Thyroid gland (tissue), 4 donors: Measurements from ENCODE around the gene BRINP3.

ENCODE experiments used
- POLR2A ChIP-seq, 2 donors: fragments of 450-650 bp; IDR thresholded peaks; one replicate each; pipeline ENCODE4 v1.6.1; 2017; ENCODE audit warnings: antibody characterized with exemption in 2 of 2, mild to moderate bottlenecking in 2 of 2, moderate library complexity in 1 of 2
- TF ChIP-seq, protein P1 (sequence below), 6 experiments: fragments of 200-600 bp in 3 of 6; fragments of 450-650 bp in 3 of 6; sonication (generic) in 3 of 6; IDR thresholded peaks; one replicate each; pipeline ENCODE4 v1.5.1; 2016 to 2019; ENCODE audit warnings: antibody characterized with exemption in 6 of 6, mild to moderate bottlenecking in 2 of 6, inconsistent platforms in 1 of 6, moderate library complexity in 1 of 6

DNA sequence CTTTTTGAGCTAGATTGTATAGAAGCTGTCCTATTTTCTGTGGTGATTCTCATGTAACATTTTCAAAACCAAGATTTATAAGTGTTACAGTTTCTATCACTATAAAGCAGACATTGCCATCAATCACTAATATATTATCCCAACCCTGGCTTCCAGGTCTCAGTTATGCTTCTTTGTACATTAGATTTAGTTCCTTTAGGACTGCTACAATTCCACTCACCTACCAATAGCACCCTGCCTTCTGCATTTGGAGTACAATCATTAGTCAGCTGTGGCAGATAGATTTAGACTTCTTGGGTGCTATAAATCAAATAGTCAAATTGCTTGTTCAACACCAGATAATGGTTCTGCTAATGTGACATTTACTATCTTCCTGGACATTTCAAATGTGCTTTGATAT lies 281.6 kb downstream of the BRINP3 start:
- TF ChIP-seq, protein P1, sequence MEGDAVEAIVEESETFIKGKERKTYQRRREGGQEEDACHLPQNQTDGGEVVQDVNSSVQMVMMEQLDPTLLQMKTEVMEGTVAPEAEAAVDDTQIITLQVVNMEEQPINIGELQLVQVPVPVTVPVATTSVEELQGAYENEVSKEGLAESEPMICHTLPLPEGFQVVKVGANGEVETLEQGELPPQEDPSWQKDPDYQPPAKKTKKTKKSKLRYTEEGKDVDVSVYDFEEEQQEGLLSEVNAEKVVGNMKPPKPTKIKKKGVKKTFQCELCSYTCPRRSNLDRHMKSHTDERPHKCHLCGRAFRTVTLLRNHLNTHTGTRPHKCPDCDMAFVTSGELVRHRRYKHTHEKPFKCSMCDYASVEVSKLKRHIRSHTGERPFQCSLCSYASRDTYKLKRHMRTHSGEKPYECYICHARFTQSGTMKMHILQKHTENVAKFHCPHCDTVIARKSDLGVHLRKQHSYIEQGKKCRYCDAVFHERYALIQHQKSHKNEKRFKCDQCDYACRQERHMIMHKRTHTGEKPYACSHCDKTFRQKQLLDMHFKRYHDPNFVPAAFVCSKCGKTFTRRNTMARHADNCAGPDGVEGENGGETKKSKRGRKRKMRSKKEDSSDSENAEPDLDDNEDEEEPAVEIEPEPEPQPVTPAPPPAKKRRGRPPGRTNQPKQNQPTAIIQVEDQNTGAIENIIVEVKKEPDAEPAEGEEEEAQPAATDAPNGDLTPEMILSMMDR (IDR thresholded peaks at IDR 0.05) = no peak
- no peak for TF ChIP-seq POLR2A (IDR thresholded peaks at IDR 0.05)
